GM12872 (cell line): ENCODE results near the gene TGFB1.

Experiments
- CTCF ChIP-seq: IDR thresholded peaks from 3 replicates; pipeline ENCODE4 v1.5.1; 2011; ENCODE audit warnings: low read depth, mild to moderate bottlenecking, low read length, moderate library complexity; ENCODE audit not compliant: insufficient read depth

The TGFB1 gene

GRCh38 chr19:41351339-41352245, 2.1 kb downstream of the TGFB1 start:
- TF ChIP-seq CTCF, result no peak

- no peak for TF ChIP-seq CTCF
Observed at GRCh38 chr19:41350735-41351338, 2.9 kb downstream of the TGFB1 start.

GRCh38 chr19:41344162-41344561, 9.6 kb downstream of the TGFB1 start:
- no peak for TF ChIP-seq CTCF

- no peak for TF ChIP-seq CTCF
Observed at GRCh38 chr19:41341669-41342490, 11.8 kb downstream of the TGFB1 start.

- no peak for TF ChIP-seq CTCF
Observed at GRCh38 chr19:41339936-41340335, 13.8 kb downstream of the TGFB1 start.

- TF ChIP-seq CTCF, result no peak
Observed at GRCh38 chr19:41335467-41335866, 18.3 kb downstream of the TGFB1 start.

- TF ChIP-seq CTCF, result no peak
Observed at GRCh38 chr19:41334793-41335192, 18.9 kb downstream of the TGFB1 start.
